GM18868 (cell line): ENCODE measurements around the gene ZC3HAV1L.
A peak's percentile ranks its signal among the peaks of the same experiment; 100 is the strongest.
"Not testable (repeated sequence)": the region's sequence is repeated elsewhere in the genome, so short reads cannot be mapped to it uniquely, and the experiment has no call there.

Experiments used
- ATAC-seq: cut with Tn5 transposase; IDR thresholded peaks from one replicate; pipeline ENCODE4 v1.9.1; 2021; ENCODE audit warnings: mild to moderate bottlenecking, moderate library complexity; ENCODE audit not compliant: unreplicated experiment

Gene ZC3HAV1L, protein sequence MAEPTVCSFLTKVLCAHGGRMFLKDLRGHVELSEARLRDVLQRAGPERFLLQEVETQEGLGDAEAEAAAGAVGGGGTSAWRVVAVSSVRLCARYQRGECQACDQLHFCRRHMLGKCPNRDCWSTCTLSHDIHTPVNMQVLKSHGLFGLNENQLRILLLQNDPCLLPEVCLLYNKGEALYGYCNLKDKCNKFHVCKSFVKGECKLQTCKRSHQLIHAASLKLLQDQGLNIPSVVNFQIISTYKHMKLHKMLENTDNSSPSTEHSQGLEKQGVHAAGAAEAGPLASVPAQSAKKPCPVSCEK

DNA sequence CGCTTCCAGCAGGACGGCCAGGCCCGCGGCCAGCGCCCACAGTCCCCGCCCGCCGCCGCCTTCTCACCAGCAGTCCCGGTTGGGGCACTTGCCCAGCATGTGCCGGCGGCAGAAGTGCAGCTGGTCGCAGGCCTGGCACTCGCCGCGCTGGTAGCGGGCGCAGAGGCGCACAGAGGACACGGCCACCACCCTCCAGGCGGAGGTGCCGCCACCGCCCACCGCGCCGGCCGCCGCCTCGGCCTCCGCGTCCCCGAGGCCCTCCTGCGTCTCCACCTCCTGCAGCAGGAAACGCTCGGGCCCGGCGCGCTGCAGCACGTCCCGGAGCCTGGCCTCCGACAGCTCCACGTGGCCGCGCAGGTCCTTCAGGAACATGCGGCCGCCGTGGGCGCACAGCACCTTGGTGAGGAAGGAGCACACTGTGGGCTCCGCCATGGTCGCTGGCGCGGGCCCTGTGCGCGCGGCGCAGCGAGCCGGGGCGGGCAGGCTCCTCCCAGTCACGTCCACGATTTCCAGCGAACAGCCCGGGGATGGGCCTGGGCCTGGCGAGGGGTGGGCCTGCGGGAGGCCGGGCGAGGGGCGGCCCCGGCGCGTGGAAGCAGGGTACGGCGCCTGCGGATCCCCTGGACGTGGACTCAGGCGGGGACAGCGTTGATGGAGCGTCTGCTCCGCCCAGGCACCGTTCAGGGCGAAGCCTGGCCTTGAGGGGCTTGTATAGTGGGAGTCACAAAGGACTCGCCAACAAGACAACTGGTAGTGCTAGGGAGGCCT is at the start of gene ZC3HAV1L:
Gene ZC3HAV1L (minus strand): TSS at position 457 of the 768 bp plus-strand sequence. CDS start 25 bp downstream, at position 432.
- peak; percentile 95 for ATAC-seq

DNA sequence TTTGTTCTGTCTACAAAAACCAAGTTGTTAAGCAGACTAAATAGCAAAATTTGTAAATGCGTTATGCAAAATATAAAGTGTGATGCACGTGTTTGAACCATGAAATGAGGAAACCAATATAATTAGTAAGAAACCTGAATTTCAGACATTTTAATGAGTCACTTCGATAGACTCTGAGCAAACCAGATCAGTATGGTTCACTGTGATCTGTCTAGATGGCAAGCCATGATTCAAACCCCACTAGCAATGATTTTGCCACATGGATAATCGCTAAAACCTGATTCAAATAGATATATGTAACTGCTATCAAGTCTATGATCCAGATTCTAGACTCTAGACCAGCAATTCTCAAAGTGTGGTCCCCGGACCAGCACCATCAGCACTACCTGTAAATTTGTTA is 48.9 kb upstream of the ZC3HAV1L start:
- ATAC-seq: no peak

DNA sequence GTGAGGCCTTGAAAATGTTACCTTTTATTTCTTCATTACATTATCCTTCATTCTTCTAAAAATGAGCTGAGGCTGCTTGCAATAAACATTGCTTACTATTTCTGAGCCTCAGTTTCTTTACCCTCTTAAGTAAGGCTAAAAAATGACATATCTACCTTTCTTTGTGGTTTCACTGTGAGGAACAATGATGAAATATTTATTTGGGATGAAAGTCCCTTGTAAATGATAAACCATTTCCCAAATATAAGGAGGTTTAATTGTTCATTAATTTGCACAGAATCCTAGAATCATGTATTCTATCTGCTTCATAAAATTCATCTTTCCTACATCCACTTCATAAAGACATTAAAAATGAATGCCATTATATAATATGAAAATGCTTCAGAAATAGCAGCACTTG is 45.7 kb upstream of the ZC3HAV1L start:
- no peak for ATAC-seq

- no peak for ATAC-seq
These were observed 45.1 kb upstream of the ZC3HAV1L start for GRCh38 chr7:139080905-139081304.

GRCh38 chr7:139079861-139080260 is 44.0 kb upstream of the ZC3HAV1L start:
- ATAC-seq: no peak

DNA sequence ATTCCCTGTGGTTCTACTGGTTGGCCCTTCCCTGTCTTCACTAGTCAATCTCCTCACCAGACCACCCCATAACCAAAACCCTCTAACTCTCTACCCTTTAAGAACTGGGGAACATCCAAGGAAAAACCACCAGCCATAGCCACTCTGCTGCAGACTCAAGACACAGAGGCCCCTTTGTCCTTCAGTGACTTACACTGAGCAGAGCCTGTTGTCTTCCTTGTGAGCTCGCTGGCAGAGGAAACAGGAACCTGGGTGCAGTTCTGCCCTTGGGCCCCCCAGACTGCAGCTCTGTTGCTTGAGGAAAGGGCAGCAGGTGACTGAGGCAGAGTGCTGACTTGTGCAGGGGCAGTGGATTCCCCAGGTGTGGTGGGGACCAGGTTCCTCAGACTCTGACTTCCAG is 43.1 kb upstream of the ZC3HAV1L start:
- ATAC-seq: no peak

GRCh38 chr7:139078399-139078798 is 42.6 kb upstream of the ZC3HAV1L start:
- ATAC-seq: no peak

- not testable (repeated sequence) for ATAC-seq
These were observed 41.9 kb upstream of the ZC3HAV1L start for GRCh38 chr7:139077706-139078105.

DNA sequence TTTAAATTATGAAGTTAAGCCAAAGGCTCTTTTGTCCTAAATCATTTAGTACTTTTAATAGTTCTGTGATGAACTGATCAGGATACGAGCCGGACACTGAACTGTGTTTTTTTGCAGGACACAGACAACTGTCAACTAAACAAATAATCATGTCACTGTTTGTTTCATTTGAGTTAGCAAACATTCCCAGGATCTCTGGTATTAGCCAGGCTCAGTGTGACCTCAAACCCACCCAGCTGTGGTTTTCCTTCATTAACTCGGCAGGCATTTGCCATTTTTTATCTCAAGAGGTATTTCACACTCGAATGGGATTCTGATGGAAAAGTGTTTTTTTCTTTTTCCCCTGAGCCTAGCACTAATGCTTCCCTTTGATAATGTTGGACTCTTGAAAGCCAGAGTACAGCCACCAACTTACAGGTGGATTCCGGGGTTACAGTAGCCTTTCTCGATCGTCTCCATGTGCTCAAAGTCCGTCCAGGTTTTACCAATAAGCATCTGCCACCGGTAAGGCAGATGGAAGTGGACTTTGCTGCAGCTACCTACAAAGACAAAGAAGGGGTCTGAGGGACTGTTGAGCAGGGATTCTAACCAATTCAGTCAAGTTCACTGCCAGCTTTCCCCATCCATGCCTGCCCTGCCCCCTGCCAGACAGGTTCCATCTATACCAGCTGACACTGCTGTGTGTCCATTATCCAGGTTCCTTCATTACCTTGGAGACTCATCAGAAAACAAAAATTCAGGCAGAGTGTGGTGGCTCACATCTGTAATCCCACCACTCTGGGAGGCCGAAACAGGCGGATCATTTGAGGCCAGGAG is 40.2 kb upstream of the ZC3HAV1L start:
- ATAC-seq: no peak

GRCh38 chr7:139075031-139075652 is 39.3 kb upstream of the ZC3HAV1L start:
- ATAC-seq: peak; percentile 94

DNA sequence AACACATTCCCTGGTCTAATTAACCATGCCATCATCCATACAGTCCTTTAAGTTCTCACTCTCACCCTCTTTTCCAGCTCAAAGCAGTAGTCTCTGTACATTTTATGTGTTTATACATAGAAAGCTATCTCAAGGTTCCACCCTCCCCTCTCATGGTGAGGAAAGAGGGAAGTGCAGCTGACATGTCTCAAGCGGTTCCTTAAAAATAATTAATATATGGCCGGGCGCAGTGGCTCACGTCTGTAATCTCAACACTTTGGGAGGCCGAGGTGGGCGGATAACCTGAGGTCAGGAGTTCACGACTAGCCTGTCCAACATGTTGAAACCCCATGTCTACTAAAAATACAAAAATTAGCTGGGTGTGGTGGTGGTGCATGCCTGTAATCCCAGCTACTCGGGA is 37.0 kb upstream of the ZC3HAV1L start:
- no peak for ATAC-seq

DNA sequence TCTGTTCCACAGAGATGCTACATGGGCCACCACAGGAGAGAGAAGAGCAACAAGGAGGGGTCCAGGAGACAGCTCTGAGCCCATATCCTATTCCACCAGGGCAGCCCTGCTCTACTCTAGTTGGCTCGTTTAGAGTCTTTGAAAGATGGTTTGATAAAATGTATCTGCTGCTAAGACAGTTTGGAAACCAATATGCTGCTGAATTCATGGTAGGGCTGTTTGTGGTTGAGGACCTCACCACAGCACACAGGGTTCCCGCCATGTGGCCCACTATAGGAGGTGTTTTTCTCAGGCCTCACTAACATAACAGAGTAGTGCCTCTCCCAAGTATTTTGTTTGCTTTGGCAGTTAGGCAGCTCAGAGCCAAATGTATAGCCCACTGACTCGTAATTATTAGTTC is 35.8 kb upstream of the ZC3HAV1L start:
- no peak for ATAC-seq

GRCh38 chr7:139068544-139069399 is 32.9 kb upstream of the ZC3HAV1L start:
- ATAC-seq: no peak

- ATAC-seq: no peak
These were observed 30.5 kb upstream of the ZC3HAV1L start for GRCh38 chr7:139066315-139066714.

- ATAC-seq: no peak
These were observed 29.5 kb upstream of the ZC3HAV1L start for GRCh38 chr7:139065323-139065722.

DNA sequence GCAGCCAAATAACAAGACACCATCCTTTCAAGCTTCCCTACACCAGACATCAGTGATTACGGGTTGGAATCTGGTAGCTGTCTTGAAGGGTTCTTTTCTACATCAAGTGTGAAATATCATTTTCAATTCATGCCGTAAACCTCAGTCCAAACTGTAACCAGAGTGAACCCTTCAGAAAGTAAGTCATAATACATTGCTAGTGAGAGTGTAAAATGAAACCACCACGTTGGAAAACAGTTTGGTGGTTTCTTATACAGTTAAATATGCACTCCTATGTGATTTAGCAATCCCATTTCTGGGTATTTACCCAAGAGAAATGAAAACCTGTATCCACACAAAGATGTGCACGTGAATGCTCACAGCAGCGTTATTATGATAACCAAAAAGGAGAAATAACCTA is 25.6 kb upstream of the ZC3HAV1L start:
- no peak for ATAC-seq

DNA sequence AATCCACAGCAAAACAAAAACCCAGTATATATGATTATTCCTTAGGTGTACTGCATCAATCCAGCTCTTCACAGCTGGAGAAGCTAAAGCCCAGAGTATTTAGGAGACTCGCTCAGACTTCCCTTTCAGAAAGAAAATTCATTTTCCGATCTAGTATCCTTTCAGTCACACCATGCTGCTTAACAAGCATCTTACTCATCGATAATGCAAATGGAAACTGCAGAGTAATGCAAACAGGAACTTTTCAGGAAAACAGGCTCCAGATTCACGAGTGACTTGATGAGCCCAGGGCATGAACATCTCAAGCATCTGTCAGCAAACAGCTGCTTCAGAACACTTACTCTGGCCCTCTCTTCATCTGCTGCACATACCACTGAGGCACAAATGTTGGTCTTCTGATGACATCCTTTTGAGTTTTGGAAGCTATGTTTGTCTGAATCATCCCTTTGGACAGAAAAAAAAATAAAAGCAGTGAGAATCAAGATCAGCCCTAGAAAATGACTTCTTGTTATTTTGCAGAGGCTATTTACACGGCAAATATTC is 24.9 kb upstream of the ZC3HAV1L start:
- ATAC-seq: no peak

- no peak for ATAC-seq
These were observed 24.1 kb upstream of the ZC3HAV1L start for GRCh38 chr7:139059905-139060304.

DNA sequence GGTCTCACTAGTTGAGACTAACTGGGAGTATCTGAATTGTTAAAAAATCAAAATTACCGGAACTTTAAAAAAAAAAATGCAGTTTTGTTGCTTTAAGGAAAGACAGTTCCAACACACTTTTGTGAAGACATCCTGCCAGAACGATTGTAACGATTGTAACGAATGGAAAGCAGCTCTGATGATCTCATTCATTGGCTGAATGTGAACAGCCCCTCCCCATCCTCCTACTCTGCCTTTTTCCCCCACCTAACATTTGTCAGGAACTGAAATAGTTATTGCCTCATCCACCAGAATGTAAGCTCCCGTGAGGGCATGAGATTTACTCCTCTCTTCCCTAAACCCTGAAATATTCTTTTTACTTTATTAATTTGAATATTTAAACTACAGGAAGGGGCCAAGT is 23.1 kb upstream of the ZC3HAV1L start:
- ATAC-seq: no peak

- ATAC-seq: no peak
These were observed 19.8 kb upstream of the ZC3HAV1L start for GRCh38 chr7:139055674-139056073.
